ENCODE results near the gene TGM1.
A peak's percentile ranks its signal among the peaks of the same experiment; 100 is the strongest.

TGM1 gene

DNA sequence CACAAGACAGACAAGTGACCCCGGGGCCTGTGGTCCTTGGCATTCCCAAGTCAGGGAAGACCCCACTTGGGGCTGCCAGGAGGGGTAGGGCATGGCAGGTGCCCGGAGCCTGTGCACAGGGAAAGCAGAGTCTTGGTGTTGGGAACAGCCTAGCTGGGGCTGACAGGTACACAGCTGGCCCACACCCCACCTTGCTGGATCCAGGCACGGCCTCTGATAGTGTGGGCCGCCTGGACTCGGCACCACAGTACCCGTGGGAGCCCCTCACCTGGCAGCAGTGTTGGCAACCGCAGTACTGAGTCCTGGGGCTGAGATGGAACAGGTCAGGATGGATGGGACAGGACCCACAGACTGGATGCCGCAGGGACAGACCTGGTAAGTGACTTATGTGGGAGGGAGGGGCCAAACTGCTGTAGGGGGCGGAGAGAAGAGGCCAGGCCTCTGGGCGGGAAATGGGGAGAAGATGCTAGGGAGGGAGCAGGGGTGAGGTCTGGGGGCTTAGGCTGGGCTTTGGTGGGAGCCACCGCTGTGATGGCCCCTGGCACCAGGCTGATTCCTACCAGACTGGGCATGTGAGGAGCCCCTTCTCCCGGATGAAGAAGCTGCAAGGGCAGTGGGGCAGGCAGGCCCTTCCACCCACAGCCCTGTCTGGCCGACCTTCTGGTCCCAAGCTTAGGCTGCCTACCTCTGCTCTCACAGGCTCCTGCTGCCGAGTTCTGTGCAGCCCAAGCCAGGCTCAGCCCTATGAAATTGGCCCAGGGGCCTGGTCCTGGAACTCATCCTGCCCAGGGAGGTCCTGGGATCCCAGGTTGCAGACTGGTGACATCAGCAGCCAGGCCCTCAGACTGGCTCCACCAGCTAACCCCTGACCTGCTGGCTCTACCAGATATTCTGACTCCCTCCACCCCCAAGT, at the start of gene TGM1:
Gene TGM1 (minus strand): TSS at position 357 of the 913 bp plus-strand sequence. CDS start 825 bp downstream, outside the sequence.
- no peak for DNase-seq

DNA sequence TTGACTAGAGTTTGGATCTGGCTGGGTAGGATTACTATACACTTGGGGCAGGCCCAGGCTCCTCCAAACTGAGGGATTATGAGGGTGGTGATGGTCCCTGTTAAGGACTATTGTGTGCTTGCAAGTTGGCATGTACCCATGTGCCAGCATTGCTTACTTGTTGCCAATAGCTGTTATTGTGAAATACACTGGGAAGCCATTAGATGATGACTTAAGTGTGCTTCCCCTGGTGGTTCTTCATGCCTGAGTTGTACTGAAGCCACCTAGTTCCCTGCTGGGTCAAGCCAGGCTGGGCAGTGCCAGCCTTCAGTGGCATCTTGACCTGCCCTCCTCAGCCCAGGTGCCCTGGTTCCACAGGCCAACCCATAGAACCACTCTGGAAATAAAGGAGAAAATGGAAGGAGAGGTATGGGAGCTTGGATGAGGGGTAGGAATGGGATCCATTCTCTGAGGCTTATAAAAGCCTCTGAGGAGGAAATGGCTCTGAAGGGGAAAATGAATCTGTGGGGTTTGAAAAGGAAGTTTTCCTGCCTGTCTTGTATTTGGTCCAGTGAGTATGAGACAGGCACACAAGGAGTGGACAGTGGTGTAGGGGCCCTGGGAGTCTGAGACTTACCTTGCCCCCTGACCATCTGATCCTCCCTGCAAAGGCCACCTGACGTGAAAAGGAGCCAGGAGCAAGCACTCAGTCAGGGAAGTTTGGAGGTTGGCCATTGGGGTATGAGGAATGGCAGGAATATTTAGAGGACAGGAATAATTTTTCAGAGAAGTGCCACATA, 49.0 kb upstream of the TGM1 start:
- no peak for DNase-seq

DNA sequence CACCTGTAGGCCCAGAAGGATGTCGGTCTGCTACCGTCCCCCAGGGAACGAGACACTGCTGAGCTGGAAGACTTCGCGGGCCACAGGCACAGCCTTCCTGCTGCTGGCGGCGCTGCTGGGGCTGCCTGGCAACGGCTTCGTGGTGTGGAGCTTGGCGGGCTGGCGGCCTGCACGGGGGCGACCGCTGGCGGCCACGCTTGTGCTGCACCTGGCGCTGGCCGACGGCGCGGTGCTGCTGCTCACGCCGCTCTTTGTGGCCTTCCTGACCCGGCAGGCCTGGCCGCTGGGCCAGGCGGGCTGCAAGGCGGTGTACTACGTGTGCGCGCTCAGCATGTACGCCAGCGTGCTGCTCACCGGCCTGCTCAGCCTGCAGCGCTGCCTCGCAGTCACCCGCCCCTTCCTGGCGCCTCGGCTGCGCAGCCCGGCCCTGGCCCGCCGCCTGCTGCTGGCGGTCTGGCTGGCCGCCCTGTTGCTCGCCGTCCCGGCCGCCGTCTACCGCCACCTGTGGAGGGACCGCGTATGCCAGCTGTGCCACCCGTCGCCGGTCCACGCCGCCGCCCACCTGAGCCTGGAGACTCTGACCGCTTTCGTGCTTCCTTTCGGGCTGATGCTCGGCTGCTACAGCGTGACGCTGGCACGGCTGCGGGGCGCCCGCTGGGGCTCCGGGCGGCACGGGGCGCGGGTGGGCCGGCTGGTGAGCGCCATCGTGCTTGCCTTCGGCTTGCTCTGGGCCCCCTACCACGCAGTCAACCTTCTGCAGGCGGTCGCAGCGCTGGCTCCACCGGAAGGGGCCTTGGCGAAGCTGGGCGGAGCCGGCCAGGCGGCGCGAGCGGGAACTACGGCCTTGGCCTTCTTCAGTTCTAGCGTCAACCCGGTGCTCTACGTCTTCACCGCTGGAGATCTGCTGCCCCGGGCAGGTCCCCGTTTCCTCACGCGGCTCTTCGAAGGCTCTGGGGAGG, 47.9 kb upstream of the TGM1 start, which contains the start of gene LTB4R:
Gene LTB4R (plus strand): TSS at position 857 of the 959 bp plus-strand sequence. CDS start 4,150 bp downstream, outside the sequence.
- peak; percentile 45 to 60 for DNase-seq

DNA sequence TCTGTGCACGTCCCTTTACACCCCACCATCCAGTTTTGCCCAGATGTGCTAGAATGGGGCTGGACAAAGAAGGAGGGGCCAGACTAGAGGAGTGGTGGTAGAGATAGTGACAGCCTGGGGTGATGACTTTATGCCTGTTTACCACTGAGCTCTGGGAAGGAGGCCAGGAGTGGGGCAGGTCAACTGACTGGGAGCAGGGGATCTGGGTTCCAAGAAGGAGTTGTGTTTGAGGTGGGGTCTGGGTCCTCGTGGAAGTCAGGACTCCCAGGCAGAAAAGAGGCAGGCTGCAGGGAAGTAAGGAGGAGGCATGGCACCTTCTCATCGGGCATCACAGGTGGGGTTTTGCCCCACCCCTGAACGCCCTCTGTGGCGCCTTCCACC, 47.3 kb upstream of the TGM1 start:
- no peak for DNase-seq

DNA sequence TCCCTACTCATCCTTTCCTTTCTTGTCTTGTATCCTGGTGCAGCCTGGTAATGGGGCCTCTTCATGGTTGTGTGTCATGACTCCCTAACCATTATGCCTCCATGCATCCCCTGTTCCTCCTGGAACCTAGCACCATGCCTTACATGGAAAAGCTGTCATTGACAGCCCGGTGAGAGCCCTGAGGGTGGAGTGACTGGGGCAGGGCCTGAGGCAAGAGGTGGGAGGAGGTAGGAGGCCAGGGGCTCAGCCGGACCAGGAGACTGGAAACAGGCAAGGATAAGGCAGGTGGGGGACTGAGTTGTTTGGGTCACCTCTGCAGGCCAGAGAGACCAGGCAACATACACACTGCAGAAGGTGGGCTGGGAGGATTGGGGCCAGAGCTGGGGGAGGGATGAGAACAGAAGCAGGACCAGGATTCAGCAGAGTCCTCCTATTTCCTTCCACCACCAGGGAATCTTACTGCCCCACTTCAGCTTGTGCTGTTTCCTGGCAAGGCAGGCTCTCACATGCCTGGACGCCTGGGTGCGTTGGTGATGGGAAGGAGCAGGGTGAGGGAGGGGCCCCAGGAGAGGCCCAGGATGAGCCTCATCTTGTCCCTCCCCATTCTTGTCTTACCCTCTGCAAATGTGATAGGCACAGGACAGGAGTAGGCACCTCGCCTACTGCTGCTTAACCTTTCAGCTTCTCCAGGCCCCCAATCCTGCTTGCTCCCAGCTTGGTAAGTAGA, 46.7 kb upstream of the TGM1 start, which contains the start of gene LTB4R2:
Gene LTB4R2 (plus strand): TSS at position 603 of the 727 bp plus-strand sequence. CDS start 525 bp downstream, outside the sequence.
- no peak for DNase-seq

DNA sequence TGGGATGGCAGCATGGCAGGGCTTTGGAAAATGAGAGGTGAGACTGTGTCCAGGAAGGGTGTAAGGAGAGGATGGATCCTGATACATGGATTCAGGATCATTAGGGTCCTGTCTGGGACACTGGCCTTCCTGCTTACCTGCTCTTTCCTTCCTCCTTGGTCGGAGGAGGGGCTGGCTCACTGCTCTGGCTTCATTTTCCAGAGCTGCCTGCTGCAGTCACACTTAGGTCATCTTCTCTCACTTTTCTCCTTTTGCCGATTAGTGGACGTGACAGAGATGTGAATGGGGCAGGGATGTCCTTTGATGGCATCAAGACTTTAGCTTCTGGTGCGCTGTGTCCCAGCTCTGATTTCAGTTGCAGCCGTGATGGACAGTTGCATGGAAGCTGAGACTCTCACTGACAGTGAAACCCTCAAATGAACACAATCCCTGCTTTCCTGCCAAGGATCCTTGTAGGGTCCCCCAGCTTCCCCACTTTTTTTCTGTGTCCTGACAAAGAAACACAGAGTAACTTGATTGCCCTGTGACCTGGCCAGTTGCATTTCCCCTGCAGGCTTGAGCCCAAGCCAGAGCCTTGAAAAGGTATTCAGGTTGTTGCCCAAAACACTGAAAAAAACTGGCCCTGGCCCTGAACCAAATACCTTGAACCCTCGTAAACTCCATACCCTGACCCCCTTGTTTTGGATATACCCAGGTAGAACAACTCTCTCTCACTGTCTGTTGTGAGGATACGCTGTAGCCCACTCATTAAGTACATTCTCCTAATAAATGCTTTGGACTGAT, 45.6 kb upstream of the TGM1 start:
- no peak for DNase-seq

DNA sequence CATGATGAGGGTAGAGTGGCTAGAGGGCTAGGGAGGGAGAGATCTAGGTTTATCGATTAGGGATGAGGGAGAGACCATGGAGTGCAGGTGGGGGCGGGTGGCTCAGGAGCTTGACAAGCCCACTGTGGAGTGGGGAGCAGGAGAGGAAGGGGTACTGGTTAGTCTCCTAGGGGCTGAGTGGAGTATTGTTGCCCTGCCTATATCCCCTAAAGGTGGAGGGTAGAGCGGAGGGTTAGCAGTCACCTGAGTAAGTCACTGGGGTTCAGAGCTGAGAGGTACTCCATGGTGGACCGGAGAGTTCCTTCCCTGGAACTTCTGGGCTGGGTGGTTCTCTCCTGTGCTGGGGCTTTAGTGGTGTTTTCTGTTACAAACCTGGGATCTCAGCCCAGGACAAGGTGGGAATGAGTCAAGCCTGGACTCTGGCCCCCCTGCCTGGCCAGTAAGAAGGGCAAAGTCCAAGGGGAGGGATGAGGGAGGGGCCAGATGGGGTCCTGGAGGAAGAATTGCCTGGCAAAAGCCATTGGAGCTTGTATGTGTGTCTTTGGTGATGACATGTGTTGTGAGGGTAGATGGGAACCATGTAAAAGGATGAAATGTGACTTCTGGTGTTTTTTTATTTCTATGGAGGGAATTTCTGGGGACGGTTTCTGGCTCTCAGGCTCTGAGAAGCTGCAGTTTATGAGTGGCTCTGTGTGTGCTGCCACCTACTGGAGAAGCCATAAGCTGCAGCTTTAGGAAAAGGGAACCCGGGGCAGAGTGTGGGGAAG, 44.8 kb upstream of the TGM1 start, which contains the start of gene CIDEB:
Gene CIDEB (minus strand): TSS at position 403 of the 767 bp plus-strand sequence. CDS start 119 bp downstream, at position 284.
- peak; percentile 54 to 65 for DNase-seq

DNA sequence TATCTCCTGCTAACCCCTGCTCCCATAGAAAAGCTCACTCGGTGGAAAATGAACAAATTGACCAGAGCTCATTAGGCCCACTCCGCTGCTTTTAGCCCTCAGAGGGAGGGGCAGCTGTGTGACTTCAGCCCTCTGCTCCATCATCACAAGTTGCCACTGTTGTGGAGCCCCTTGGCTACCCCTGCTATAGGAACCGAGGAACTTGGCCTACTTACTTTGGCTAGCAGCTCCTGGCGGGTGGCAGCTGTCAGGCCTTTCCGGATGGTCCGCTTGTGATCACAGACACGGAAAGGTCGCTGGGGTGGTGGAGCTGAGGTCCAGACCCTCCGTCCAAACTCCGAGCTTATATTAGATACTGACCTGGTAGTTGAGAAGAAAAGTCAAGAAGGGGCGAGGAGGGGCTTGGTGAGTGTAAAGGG, 44.2 kb upstream of the TGM1 start:
- no peak for DNase-seq

DNA sequence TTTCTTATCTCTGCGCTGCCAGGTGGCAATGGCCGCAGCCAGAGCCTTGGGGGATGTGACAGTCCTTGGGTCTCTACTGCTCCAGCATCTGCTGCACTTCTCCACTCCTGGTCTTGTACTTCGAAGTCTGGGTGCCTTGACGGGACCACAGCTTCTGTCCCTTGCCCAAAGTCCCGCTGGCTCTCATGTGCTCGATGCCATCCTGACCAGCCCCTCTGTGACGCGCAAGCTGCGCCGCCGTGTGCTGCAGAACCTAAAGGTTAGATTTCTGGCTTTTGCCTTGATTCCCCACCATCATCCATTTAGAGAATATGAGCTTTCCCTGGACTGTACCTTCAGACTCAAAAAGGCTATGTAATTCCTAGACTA, 41.0 kb upstream of the TGM1 start:
- no peak for DNase-seq

DNA sequence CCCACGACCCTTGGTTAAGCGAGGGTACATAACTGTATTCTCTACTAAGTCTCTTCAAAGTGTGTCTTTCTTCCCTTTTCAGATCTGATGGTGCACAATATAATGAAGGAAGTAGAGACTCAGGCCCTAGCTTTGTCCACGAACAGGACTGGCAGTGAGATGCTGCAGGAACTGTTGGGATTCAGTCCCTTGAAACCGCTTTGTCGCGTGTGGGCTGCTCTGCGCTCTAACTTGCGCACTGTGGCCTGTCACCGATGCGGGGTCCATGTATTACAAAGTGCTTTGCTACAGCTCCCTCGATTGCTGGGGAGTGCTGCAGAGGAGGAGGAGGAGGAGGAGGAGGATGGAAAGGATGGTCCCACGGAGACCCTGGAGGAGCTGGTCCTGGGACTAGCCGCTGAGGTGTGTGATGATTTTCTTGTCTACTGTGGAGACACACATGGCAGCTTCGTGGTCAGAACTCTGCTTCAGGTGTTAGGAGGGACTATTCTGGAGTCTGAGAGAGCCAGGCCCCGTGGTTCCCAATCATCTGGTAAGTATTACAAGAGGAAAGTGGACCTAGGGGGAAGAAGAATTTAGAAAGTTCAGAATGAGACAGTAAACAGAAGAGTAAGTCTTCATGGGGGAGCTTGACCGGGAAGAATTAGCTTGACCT, 37.5 kb upstream of the TGM1 start:
- DNase-seq, result no peak

DNA sequence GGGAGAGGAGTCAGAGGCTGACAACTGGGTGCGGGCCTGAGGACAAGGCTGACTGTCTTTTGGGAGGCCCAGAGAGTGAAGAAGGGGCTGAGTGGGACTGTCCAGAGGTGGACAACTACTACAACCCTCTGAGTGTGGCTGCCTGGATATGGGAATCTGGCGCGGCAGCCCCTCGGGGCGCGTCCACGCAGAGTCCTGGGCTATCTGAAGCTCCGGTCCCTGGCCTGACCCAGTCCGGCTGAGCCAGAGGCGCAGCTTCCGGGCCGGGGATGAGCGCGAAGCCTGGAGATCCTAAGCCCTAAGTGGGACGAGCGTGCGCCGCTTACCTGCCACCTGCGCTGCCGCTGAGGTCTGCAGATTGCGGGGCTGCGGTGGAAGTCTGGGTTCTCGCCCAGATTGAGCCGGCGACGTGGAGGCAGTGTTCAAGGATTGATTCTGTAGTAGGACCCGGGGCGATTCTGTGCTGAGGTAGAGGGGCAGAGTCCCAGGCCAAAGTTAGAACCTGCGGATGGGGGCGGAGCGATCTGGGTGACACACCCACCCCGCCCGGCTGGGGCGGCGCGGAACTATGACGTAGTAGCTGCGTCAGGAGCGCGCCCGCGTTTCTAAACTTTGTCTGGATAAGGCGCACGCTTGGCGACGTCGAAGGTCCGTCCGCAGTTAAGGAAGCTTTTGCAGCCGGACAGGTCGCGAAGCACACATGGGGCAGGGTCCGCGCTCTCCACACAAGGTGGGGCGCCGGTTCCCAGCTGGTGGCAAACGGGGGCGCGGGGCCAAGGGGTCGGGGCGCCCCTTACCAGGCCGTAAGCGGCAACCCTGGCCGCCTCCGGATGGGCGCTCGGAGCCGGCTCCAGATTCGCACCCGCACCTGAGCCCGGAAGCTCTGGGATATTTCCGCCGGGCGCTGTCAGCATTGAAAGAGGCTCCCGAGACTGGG, 36.5 kb upstream of the TGM1 start, which contains the start of the genes DHRS1 and NOP9:
Gene DHRS1 (minus strand): TSS at position 526 of the 937 bp plus-strand sequence. CDS start 674 bp downstream, outside the sequence.
Gene NOP9 (plus strand): TSS at position 596 of the 937 bp plus-strand sequence. CDS start 105 bp downstream, at position 701.
- DNase-seq, result peak; percentile 89 to 93

DNA sequence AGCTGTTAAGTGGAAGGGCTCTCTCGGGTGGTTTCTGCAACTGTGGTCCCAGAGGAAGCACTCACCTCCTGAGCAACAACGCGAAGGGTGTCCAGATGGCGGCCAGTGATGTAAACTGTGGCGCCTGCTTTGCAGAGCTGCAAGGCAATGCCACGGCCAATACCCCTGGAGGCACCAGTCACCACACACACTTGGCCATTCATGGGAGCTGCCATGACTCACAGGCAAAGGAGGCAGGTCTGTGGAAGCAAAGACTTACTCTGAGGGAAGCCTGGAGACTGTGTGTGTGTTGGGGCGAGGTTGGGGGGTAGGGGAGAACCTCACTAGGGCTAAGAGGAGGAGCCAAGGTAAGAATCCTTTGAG, 35.9 kb upstream of the TGM1 start:
- DNase-seq, result no peak

DNA sequence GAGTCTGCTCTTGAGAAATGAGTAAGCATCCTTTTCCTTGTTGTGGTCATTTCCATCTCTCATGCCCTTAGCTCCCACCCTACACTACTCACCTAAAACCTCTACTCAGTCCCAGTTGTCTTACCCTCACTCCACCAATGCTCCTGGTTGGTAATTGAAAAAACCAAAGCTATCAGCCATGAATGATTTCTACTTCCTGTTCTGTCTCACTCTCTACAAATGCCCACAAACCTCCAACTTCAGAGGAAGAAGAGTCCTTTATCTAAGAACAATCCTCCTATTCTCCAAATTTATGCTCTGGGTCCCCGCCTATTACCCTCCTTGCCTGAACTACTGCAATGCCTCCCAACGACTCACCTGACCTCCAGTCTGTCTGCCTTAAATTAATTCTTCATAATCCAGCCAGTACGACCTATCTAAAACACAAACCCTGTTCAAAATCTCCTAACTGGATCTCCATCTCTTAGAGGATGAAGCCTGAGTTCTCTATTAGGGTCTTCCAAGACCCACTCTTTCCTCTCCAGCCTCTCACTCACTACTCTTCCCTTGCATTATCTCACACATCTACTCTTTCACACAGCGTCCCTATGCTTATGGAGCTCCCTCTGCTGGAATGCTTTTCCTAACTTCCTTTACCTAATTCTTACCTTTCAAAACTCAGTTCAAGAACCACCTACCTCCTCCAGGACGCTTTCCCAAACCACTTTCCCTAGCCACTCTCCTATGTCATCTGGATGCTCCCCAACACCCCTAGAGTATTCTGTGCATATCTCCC, 34.4 kb upstream of the TGM1 start:
- no peak for DNase-seq

DNA sequence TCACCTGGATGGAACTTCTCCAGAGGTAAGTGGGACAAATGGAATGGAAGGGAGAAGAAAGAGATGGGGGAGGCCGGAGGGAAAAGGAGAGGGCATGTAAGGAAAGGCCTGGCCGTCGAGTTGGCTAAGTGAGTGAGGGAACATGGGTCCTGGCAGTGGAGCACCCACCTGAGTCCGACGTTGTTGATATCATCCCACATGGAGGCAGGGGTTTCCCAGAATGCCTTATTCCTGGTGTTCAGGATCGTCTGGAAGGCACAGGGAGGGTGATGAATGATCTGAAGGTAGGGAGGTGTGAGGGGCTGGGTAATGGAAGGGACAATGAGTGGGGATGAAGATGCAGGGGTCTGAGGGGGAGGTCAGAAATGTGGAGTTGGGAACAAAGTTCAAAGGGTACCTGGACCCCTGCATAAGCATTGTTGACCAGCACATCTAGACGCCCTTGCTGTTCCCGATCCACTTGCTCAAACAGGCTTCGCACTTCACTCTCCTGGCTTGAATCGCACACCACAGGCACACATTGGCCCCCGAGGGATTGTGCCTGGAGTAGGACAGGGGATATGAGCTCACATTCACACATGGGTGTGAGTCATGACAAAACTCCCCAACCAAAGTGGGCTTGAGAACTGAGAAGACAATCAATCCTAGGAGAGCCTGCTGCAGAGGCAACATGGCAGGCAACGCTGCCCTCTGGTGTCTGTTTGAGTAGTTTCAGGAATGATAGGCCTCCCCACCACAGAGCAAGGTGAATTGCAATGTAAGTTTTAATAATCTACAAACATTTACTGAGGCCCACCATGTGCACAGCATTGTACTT, 33.6 kb upstream of the TGM1 start:
- peak; percentile 76 to 77 for DNase-seq

DNA sequence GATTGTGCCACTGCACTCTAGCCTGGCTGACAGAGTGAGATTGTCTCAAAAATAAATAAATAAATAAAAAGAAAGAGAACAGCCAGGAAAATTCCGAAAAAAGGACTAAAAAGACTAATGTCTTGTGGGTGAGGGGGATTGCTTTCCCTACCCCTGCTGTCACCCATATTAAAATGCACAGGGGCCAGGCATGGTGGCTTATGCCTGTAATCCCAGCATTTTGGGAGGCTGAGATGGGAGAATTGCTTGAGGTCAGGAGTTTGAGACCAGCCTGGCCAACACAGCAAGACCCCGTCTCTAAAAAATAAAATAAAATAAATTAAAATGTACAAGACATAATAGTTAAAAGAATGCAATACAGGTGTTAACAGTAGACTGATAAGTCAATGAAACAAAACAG, 30.5 kb upstream of the TGM1 start:
- no peak for DNase-seq

DNA sequence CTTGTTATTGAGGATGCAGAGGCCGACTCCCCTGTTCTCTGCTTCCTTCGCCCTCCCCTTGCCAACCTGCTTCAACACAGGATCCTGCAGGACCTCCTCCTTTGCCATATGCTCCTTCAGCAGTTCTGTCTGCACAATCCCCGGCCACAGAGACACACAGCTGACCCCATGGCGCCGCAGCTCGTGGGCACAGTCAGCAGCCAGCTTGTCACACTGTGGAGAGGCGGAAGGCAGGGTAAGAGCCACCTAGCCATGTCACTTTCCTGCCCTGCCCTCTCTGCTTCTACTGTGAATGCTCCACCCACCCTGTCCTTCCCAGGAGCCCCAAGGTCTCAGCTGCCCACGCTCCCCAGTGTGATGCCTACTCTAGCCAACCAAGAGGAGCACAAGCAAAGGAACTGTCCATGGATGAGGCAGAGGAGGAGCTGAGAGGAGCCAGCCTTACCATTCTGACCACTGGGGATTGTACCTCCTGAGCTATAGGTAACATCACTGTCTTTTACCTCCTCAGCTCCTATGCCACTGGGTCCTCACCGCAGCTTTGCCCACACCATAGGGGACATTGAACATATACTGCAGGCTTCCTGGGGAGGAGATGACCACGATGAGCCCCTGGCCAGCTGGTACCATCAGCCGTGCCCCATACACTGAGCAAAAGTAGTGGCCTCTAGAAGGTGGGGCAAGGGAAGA, 29.3 kb upstream of the TGM1 start:
- DNase-seq, result no peak

All from activated CD4-positive, alpha-beta T cell treated with anti-CD3 and anti-CD28 coated beads for 4 hours (primary cell).